Mucosa of rectum (tissue), 2 donors: ENCODE results near the gene SV2B.

Experiments
- H3K27ac ChIP-seq, 2 donors: one replicate each; pipeline ENCODE4 v1.7.0; 2013; ENCODE audit warnings: inconsistent platforms in 2 of 2, low read depth in 2 of 2, low read length in 2 of 2
- H3K27me3 ChIP-seq, 2 donors: one replicate each; pipeline ENCODE4 v1.7.0; 2013; ENCODE audit warnings: low read length in 2 of 2; ENCODE audit not compliant: control insufficient read depth in 2 of 2, insufficient read depth in 2 of 2
- H3K36me3 ChIP-seq, 2 donors: one replicate each; pipeline ENCODE4 v1.7.0; 2013; ENCODE audit warnings: low read length in 2 of 2; ENCODE audit not compliant: control insufficient read depth in 2 of 2, insufficient read depth in 2 of 2
- H3K4me1 ChIP-seq, 2 donors: one replicate each; pipeline ENCODE4 v1.7.0; 2013; ENCODE audit warnings: low read length in 2 of 2, mild to moderate bottlenecking in 1 of 2; ENCODE audit not compliant: control insufficient read depth in 2 of 2, insufficient read depth in 2 of 2
- H3K4me3 ChIP-seq, 2 donors: one replicate each; pipeline ENCODE4 v1.7.0; 2013; ENCODE audit warnings: low read length in 2 of 2
- H3K9ac ChIP-seq, 2 donors: one replicate each; pipeline ENCODE4 v1.7.0; 2013; ENCODE audit warnings: low read length in 2 of 2, low read depth in 1 of 2, mild to moderate bottlenecking in 1 of 2
- H3K9me3 ChIP-seq, 2 donors: one replicate each; pipeline ENCODE4 v1.7.0; 2013; ENCODE audit warnings: low read length in 2 of 2; ENCODE audit not compliant: control insufficient read depth in 2 of 2
- donor health status: healthy.
- donor health status: Normal muscosa, but diverticular disease.

SV2B gene

DNA sequence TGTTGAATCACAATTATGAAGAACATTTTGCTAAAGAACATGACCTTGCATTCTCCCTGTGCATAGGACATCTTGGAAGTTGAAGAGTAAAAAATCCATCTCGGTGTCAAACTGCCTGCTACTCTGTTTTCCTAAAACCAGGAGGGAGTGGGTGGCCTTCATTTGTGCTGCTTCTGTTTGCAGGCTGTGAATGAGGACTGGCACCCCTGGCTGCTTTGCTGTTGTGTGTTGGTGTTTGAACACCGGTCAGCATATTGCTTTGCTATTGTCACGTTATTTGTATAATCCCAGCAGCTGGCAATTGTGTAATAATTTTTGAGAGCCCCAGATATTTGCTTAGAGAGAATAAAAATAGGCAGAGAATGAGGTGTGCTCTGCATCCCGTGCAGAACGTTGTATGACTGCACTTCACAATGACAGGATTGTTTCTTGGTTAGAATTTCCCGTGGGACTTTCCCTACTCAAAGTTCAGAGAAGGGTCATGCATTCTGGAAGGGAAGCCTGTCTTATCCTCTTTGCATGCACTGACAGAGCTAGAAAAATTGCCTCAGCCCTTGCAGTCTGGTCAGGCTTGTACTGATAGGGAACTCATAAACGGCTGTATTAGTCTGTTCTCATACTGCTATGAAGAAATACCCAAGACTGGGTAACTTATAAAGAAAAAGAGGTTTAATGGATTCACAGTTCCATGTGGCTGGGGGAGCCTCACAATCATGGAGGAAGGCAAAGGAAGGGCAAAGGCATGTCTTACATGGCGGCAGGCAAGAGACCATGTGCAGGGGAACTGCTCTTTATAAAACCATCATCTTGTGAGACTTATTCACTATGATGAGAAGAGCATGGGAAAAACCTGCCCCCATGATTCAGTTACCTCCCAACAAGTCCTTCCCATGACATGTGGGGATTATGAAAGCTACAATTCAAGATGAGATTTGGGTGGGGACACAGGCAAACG is 16.3 kb downstream of the SV2B start:
- Histone ChIP-seq H3K36me3 (no peaks in the 10 kb centered on the region), H3K9ac (no peak overlapping the region), H3K27ac (no peak overlapping the region), H3K4me1 (no peaks in the 10 kb centered on the region), H3K9me3 (no peaks in the 10 kb centered on the region), H3K27me3 (peaks cover 2 to 4% of the 10 kb centered on the region in 2 donors), H3K4me3 (no peak overlapping the region)

DNA sequence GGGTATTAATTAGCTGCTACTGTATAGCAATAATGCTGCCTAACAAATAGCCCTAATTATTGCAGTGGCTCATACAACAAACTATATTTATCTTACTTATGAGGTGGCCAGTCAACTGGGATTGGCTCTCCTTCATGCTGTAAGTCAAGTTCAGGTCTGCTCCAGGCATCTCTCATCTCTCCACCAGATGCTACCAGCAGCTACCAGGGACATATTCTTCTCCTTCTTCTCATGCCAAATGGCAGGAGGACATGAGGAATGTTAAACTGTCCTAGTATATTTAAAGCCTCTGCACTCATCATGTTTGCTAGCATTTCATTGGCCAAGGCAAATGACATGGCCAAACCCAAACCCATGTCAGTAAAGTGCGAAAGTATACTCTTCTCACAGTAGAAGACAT is 17.3 kb downstream of the SV2B start:
- H3K27ac ChIP-seq, result no peak overlapping the region

DNA sequence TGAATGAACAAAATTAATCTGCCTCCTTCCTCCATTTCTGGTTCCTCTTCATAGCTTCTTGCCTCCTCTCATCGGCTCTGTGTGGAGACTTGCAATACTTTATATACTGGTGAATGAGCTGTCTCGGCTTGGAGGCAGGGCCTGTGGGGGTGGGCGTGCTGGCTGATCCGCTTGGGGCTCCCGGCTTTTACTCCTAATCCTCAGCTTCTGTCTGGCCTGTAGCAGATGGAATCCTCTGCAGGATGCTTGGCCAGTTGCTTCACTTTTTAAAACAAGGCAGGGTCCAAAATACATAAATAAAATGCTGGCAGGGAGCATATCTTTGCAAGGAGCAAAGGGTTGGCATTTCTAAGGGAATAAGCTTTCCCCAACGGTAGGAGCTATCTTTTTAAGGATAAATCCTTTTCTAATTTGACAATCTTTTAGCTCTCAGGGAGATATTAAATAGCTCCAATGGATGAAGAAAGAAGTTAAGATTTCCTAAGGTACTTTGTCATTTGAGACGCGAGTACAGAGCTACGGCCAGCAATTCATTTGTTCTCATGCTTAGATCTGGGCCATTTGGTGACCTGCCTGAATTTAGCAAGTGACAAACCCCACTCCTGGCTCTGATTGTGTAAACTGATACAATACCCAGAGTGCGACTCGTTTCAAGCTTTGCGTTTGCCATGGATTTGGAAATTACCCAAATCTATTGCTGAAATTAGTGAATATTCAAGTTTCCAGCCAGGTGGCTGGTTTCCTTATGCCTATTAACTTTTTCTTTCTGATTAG is 18.9 kb downstream of the SV2B start:
- Histone ChIP-seq H3K4me3 (no peak overlapping the region), H3K27ac (no peak overlapping the region)

More for the DNA sequence above, 17.3 kb downstream of the SV2B start:
- Histone ChIP-seq H3K27me3 (peaks cover 2 to 4% of the 10 kb centered on the region in 2 donors), H3K9ac (no peak overlapping the region), H3K9me3 (no peaks in the 10 kb centered on the region), H3K36me3 (no peaks in the 10 kb centered on the region), H3K4me1 (no peaks in the 10 kb centered on the region), H3K4me3 (no peak overlapping the region)

DNA sequence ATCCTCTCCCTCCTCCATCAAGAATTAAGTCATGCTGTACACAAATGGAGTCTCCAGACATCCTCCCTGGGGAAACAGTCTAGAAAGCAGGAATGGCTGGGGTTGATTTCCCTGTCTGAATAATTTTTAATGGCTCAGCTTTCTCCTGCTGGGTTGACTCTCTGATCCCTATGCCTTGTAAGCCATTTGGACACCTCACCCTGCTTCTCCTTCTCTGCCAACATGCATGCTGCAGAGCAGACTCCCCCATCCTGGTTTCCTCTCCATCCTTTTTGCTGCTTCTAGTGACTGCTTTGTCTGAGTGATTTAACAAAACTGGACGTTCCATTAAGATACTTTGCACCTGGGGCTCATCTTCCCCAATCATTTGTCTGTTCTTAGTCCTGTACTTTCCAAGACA is 22.2 kb downstream of the SV2B start:
- H3K9ac ChIP-seq, result no peak overlapping the region
- H3K27ac ChIP-seq, result no peak overlapping the region
- no peaks in the 10 kb centered on the region for H3K9me3 ChIP-seq
- H3K4me3 ChIP-seq, result no peak overlapping the region
- H3K36me3 ChIP-seq, result no peaks in the 10 kb centered on the region
- H3K4me1 ChIP-seq, result no peaks in the 10 kb centered on the region
- peaks cover 6% of the 10 kb centered on the region in 2 donors for H3K27me3 ChIP-seq

More for the DNA sequence above, 18.9 kb downstream of the SV2B start:
- peaks cover 2 to 4% of the 10 kb centered on the region in 2 donors for H3K27me3 ChIP-seq
- no peaks in the 10 kb centered on the region for H3K36me3 ChIP-seq
- no peaks in the 10 kb centered on the region for H3K4me1 ChIP-seq
- no peak overlapping the region for H3K9ac ChIP-seq
- H3K9me3 ChIP-seq, result no peaks in the 10 kb centered on the region

DNA sequence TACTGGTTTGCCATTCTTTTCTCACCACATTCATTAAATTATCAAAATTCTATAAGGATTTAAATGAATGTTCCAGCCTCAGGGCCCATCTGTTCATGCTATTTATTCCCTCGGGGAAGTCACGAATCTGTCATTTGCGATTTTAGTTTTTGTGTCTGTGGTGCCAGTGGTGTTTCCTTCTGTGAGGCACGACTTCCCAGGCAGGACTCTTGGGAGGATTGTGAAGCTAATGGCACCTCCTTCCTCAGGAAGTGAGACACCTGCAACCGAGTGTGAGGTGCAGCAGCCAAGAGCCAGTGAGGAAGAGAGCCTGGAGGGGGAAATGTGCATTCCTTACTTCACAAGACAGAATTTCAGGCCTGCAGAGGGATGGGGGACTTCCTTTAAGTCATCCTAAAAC is 24.1 kb downstream of the SV2B start:
- H3K4me3 ChIP-seq, result no peak overlapping the region
- H3K36me3 ChIP-seq, result no peaks in the 10 kb centered on the region
- peaks cover 6 to 8% of the 10 kb centered on the region in 2 donors for H3K27me3 ChIP-seq
- H3K9ac ChIP-seq, result no peak overlapping the region
- H3K9me3 ChIP-seq, result no peaks in the 10 kb centered on the region
- no peak overlapping the region for H3K27ac ChIP-seq
- no peaks in the 10 kb centered on the region for H3K4me1 ChIP-seq

DNA sequence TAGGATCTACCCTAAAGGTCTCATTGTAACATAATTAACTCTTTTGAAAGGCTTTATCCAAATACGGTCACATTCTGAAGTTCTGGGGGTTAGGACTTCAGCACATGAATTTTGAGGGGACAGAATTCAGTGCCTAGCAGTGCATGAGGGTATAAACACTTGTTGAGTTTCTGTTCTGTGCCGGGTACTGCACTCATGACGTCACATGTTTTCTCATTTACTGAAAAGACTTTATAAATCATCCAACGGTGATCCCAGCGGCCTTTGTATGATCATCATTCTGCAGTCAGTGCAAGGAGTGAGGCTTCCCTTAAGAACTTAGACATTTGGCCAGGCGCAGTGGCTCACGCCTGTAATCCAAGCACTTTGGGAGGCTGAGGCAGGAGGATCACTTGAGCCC is 25.1 kb downstream of the SV2B start:
- Histone ChIP-seq H3K9ac (no peak overlapping the region), H3K4me1 (no peaks in the 10 kb centered on the region), H3K4me3 (no peak overlapping the region), H3K9me3 (no peaks in the 10 kb centered on the region), H3K27ac (no peak overlapping the region), H3K36me3 (no peaks in the 10 kb centered on the region), H3K27me3 (peaks cover 6 to 8% of the 10 kb centered on the region in 2 donors)

DNA sequence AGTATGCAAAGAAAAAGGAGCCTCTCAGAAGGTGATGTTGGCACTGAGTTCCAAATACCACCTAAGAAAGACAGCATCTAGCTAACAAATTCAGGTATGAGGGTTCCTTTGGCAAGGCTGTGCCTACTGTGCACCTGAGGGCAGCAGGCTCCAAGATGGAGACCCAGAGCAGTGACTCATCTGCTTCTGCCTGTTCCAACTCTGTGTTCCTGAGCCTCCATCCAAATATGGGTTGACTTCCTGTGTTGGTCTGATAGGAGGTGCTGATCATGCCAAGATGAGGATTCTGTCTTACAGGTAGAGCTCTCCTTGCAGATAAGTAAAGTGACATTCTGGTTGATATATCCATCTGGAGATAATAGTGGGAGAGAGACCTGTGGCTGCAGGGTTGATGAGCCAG is 26.0 kb downstream of the SV2B start:
- Histone ChIP-seq H3K27me3 (peaks cover 6 to 8% of the 10 kb centered on the region in 2 donors), H3K4me3 (no peak overlapping the region), H3K9me3 (no peaks in the 10 kb centered on the region), H3K9ac (no peak overlapping the region), H3K4me1 (no peaks in the 10 kb centered on the region), H3K27ac (no peak overlapping the region), H3K36me3 (no peaks in the 10 kb centered on the region)

DNA sequence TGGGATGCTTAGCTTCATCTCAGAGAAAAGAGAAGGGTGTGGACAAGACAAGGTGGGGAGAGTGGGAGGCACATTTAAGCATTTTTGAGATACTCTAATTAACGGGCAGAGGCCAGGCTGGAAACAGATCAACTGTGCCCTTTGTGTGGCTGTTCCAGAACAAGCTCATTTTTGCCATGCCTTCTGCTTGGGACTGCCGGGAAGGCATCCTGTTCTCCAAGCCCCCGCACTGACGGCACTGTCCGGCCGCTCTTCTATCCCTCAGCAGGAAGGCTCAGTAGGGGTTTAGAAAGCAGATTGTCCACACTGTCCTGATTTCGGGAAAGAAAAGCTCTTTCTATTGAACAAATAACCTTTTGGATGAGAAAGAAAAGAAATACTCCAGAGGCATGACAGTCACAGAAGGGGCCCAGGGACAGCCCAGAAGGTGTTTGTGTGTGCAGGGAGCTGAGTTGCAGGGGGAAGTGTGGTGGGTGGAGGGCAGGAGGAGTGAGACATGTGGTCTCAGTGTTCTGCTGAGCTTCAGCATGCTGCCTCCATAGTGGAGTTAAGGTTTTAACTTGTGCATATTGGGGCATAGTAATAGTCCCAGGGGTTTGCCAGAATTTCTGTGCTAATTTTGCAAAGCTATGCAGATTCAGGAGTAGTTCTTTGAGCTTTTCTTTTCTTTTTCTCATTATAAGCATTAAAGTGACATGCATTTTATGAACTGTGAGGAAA is 27.3 kb downstream of the SV2B start:
- H3K4me1 ChIP-seq, result no peaks in the 10 kb centered on the region
- no peak overlapping the region for H3K27ac ChIP-seq
- H3K9ac ChIP-seq, result no peak overlapping the region

DNA sequence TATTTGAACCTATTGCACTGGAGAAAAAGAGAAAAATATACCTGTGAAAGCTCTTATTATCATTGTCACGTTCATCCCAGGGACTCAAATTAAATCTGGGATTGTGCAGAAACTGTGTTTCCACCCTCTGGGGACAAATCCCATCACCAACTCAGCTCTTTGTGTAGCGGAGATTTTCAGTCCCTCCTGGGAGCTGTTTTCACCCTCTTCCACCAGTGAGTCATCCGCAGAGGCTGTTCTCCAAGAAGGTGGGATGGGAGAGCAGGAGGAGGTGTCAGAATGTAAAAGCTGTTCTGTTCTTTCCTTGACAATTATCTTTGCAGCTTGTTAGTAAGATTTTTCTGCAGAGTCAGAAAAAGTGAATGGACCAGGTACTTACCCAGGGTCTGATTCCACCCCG is 28.0 kb downstream of the SV2B start:
- Histone ChIP-seq H3K4me3 (no peak overlapping the region), H3K27me3 (peaks cover 6 to 8% of the 10 kb centered on the region in 2 donors), H3K9me3 (no peaks in the 10 kb centered on the region), H3K36me3 (no peaks in the 10 kb centered on the region), H3K27ac (no peak overlapping the region), H3K4me1 (no peaks in the 10 kb centered on the region), H3K9ac (no peak overlapping the region)

More for the DNA sequence above, 27.3 kb downstream of the SV2B start:
- no peaks in the 10 kb centered on the region for H3K36me3 ChIP-seq
- H3K9me3 ChIP-seq, result no peaks in the 10 kb centered on the region
- H3K4me3 ChIP-seq, result no peak overlapping the region
- H3K27me3 ChIP-seq, result peaks cover 6 to 8% of the 10 kb centered on the region in 2 donors
